ENCODE results near the gene SIRPD.

GRCh38 chr20:1493536-1493935, 64.0 kb downstream of the SIRPD start:
- no peak for TF ChIP-seq FUBP1 (CRISPR knock-in tag; IDR thresholded peaks at IDR 0.05; ENCODE audit: borderline replicate concordance)
- TF ChIP-seq IRF1 (CRISPR knock-in tag; IDR thresholded peaks at IDR 0.05; ENCODE audit: low read depth): no peak
- TF ChIP-seq ZNF281 (CRISPR knock-in tag; IDR thresholded peaks at IDR 0.05; ENCODE audit: borderline replicate concordance): no peak
- no peak for TF ChIP-seq GRHL1 (CRISPR knock-in tag; conservative IDR thresholded peaks at IDR 0.05)
- no peak for TF ChIP-seq TRAFD1 (CRISPR knock-in tag; IDR thresholded peaks at IDR 0.05; ENCODE audit: borderline replicate concordance)
